Endodermal cell (in vitro differentiated cells): ENCODE measurements around the gene NABP2. TPM values are rescaled to one million over a fixed set of nuclear protein-coding genes. Genes with fewer than 3 reads are reported as not detected.
"Not testable (repeated sequence)": the region's sequence is repeated elsewhere in the genome, so short reads cannot be mapped to it uniquely, and the experiment has no call there.

ENCODE experiments used
- DNase-seq: peaks from one replicate; pipeline ENCODE4 v3.0.0-alpha.2; 2017
- H3K27ac ChIP-seq: 2 replicates; pipeline ENCODE4 v1.5.1; 2013; ENCODE audit warnings: mild to moderate bottlenecking, low read depth, low read length, moderate library complexity
- H3K27me3 ChIP-seq: 2 replicates; pipeline ENCODE4 v1.6.1; 2013; ENCODE audit warnings: mild to moderate bottlenecking, low read length, moderate library complexity; ENCODE audit not compliant: insufficient read depth, control insufficient read depth, poor library complexity, severe bottlenecking
- H3K36me3 ChIP-seq: 2 replicates; pipeline ENCODE4 v1.7.0; 2013; ENCODE audit warnings: mild to moderate bottlenecking, low read length, moderate library complexity; ENCODE audit not compliant: control insufficient read depth, insufficient read depth
- H3K4me1 ChIP-seq: one replicate; pipeline ENCODE4 v1.7.0; 2013; ENCODE audit warnings: low read length; ENCODE audit not compliant: control insufficient read depth, insufficient read depth
- H3K4me3 ChIP-seq: 2 replicates; pipeline ENCODE4 v1.5.1; 2013; ENCODE audit warnings: mild to moderate bottlenecking, low read length, moderate library complexity
- H3K9ac ChIP-seq: 2 replicates; pipeline ENCODE4 v1.6.1; 2013; ENCODE audit warnings: mild to moderate bottlenecking, low read length, moderate library complexity; ENCODE audit not compliant: poor library complexity, severe bottlenecking; ENCODE audit errors: extremely low read depth
- H3K9me3 ChIP-seq: 2 replicates; pipeline ENCODE4 v1.6.1; 2013; ENCODE audit warnings: mild to moderate bottlenecking, low read length, moderate library complexity; ENCODE audit not compliant: control insufficient read depth
- H3K27ac Mint-ChIP-seq: 2 replicates; pipeline ENCODE4 v1.8.0; 2020; ENCODE audit warnings: mixed read lengths
- H3K27me3 Mint-ChIP-seq: 2 replicates; pipeline ENCODE4 v1.8.0; 2021; ENCODE audit warnings: mild to moderate bottlenecking, mixed read lengths; ENCODE audit not compliant: insufficient read depth
- H3K36me3 Mint-ChIP-seq: 2 replicates; pipeline ENCODE4 v1.8.0; 2020; ENCODE audit warnings: low read depth, mixed read lengths
- H3K4me1 Mint-ChIP-seq: 2 replicates; pipeline ENCODE4 v1.8.0; 2020; ENCODE audit warnings: mixed read lengths
- H3K4me3 Mint-ChIP-seq: 2 replicates; pipeline ENCODE4 v1.8.0; 2020; ENCODE audit warnings: mild to moderate bottlenecking, moderate library complexity, mixed read lengths
- H3K9me3 Mint-ChIP-seq: 2 replicates; pipeline ENCODE4 v1.8.0; 2020; ENCODE audit warnings: mild to moderate bottlenecking, mixed read lengths
- WGBS, 2 experiments: methylation state at CpG; one replicate each; pipeline versions ENCODE4 v1.1.5 to v1.1.7; 2013; ENCODE audit warnings: missing lambda C conversion rate in 2 of 2, mixed read lengths in 1 of 2; ENCODE audit not compliant: insufficient coverage in 1 of 2, insufficient read length in 1 of 2; 5-methylcytosine and 5-hydroxymethylcytosine counted together
- total RNA-seq, 2 donors: library from RNA; stranded (reverse); fragmentation: NEBNext Ultra II Directional in 1 of 2; extraction: Animal tissue kit (Norgen Biotek cat#: 25700) in 1 of 2; gene quantifications; 2 replicates in 1 of 2; 3 replicates in 1 of 2; pipeline ENCODE4 v1.2.1, GENCODE V29; 2021
- TF ChIP-seq, protein P1 (sequence below): fragments of 200-600 bp; sonication (generic); conservative IDR thresholded peaks from 2 replicates; pipeline ENCODE4 v1.5.0; 2021; ENCODE audit warnings: antibody characterized with exemption, mild to moderate bottlenecking

NABP2 gene
- total RNA-seq, 2 donors from 2014 or later: 27.0 to 35.1 TPM

DNA sequence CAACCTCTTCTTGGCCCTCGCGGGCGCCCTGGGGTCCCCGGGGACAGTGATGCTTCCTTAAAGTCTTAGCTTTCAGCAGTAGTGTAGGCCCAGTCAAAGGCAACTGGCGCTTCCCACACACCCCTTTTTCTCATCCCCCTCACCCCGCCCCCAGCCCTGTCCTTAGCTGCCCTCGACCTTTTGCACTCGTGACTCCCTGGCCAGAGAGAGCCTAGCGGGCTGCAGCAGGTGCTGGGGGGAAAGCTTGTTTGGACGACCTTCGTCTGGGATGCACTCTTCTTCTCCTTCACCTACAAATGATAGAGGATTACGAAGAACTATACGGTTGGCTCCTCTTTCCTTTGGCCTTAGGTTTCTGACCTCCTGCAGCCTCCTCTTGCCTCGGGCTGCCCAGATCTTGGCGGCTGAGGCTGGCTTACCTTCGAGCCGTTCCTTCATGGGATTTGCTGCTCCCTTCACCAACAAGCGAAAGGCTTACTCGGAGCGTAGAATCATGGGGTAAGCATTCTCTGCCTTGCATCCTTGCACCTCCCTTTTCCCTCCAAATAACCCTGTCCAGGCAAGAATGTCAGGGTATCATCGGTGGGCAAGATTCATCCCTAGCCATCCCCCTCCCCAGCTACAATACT, 43.4 kb downstream of the NABP2 start:
- Histone ChIP-seq H3K4me3 (peak overlapping the region; percentile 87), H3K27ac (peak overlapping the region; percentile 91), H3K4me1 (peaks cover 5% of the 10 kb centered on the region), H3K9me3 (no peaks in the 10 kb centered on the region), H3K27me3 (no peaks in the 10 kb centered on the region), H3K36me3 (peaks cover 31% of the 10 kb centered on the region), H3K9ac (peak overlapping the region; percentile 72)
- WGBS, 2 experiments: 37 to 38% methylated on average over 17 to 21 of the region's 21 CpGs
- Mint-ChIP-seq H3K4me1 (peaks cover 12% of the 10 kb centered on the region), H3K27ac (no peak overlapping the region), H3K9me3 (no peaks in the 10 kb centered on the region), H3K36me3 (peaks cover 24% of the 10 kb centered on the region), H3K4me3 (peak overlapping the region; percentile 73), H3K27me3 (no peaks in the 10 kb centered on the region)
- no peak for DNase-seq
- TF ChIP-seq, protein P1, sequence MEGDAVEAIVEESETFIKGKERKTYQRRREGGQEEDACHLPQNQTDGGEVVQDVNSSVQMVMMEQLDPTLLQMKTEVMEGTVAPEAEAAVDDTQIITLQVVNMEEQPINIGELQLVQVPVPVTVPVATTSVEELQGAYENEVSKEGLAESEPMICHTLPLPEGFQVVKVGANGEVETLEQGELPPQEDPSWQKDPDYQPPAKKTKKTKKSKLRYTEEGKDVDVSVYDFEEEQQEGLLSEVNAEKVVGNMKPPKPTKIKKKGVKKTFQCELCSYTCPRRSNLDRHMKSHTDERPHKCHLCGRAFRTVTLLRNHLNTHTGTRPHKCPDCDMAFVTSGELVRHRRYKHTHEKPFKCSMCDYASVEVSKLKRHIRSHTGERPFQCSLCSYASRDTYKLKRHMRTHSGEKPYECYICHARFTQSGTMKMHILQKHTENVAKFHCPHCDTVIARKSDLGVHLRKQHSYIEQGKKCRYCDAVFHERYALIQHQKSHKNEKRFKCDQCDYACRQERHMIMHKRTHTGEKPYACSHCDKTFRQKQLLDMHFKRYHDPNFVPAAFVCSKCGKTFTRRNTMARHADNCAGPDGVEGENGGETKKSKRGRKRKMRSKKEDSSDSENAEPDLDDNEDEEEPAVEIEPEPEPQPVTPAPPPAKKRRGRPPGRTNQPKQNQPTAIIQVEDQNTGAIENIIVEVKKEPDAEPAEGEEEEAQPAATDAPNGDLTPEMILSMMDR: no peak

DNA sequence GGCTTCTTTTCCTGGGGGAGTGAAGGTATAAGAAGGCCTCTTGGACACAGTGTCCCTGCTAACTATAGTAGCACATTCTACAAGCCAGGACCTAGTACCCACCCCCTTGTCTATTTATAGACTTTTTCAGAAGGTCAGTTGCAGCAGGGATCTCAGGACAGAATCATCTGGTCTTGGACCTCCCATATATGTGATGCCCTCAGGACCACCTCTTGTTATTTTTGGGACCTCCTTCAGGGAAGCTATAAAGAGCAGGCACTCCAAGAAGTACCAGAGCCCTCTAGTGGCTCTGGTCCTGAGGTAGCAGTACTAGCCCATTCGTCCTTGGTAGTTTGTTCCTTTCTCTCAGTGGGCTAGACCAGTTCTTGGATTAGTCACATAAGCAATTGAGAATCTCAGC, 46.9 kb downstream of the NABP2 start:
- Histone ChIP-seq H3K9ac (no peak overlapping the region), H3K4me3 (no peak overlapping the region), H3K4me1 (peaks cover 5% of the 10 kb centered on the region), H3K36me3 (peaks cover 59% of the 10 kb centered on the region), H3K9me3 (no peaks in the 10 kb centered on the region), H3K27me3 (no peaks in the 10 kb centered on the region), H3K27ac (no peak overlapping the region)
- H3K27ac Mint-ChIP-seq: no peak overlapping the region
- WGBS, 2 experiments: 54% methylated on average over 1 of the region's 1 CpG; no CpG with 5 or more reads in 1 of the 2 experiments
- H3K27me3 Mint-ChIP-seq: no peaks in the 10 kb centered on the region
- peaks cover 12% of the 10 kb centered on the region for H3K4me1 Mint-ChIP-seq
- peaks cover 53% of the 10 kb centered on the region for H3K36me3 Mint-ChIP-seq
- no peak overlapping the region for H3K4me3 Mint-ChIP-seq
- no peaks in the 10 kb centered on the region for H3K9me3 Mint-ChIP-seq
- TF ChIP-seq, protein P1: peak; percentile 76
- DNase-seq: peak; percentile 68

DNA sequence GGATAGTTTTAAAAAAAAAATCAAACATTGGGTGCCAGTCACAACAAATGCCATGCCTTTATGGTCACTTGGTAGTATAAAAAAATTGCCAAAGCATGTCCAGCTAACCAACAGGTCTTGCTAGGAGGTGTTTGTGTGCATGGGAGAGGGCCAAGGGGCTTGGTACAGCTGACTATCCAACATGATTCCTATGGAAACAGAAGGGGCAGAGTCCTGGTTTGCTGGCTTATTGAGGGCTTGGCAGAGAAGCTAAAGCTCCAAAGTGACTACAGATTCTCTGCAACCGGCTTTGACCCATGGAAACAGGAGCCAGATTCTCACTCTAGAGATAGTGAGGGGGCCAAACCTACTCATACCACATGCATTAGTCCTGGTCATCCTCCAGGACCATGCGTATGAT, 48.3 kb downstream of the NABP2 start:
- H3K36me3 Mint-ChIP-seq: peaks cover 57% of the 10 kb centered on the region
- H3K27ac Mint-ChIP-seq, DNase-seq, H3K27me3 ChIP-seq, H3K4me1 Mint-ChIP-seq, H3K4me3 ChIP-seq, H3K4me3 Mint-ChIP-seq, H3K9me3 ChIP-seq, H3K9ac ChIP-seq, H3K4me1 ChIP-seq, H3K27ac ChIP-seq, H3K9me3 Mint-ChIP-seq, H3K27me3 Mint-ChIP-seq: not testable (repeated sequence)
- 100% methylated on average over 1 of the region's 2 CpGs for WGBS, 2 experiments
- H3K36me3 ChIP-seq: peaks cover 66% of the 10 kb centered on the region

DNA sequence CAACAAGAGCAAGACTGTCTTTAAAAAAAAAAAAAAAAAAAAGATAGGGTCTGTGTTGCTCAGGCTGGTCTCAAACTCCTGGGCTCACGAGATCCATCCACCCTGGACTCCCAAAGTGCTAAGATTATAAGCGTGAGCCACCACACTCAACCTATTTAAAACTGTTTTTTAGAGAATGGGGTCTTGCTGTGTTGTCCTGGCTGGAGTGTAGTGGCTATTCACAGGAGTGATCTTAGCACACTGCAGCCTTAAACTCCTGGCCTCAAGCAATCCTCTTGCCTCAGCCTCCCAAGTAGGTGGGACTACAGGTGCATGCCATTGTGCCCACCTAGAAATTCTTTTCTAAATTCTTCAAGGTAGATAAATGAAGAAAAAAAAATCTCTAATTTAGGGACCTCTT, 50.2 kb downstream of the NABP2 start:
- 100% methylated on average over 1 of the region's 2 CpGs; no CpG with 5 or more reads in 1 of the 2 experiments for WGBS, 2 experiments
- no peaks in the 10 kb centered on the region for H3K27me3 Mint-ChIP-seq
- no peaks in the 10 kb centered on the region for H3K4me1 ChIP-seq
- no peaks in the 10 kb centered on the region for H3K27me3 ChIP-seq
- H3K36me3 ChIP-seq: peaks cover 73% of the 10 kb centered on the region
- no peaks in the 10 kb centered on the region for H3K9me3 ChIP-seq
- no peak overlapping the region for H3K4me3 Mint-ChIP-seq
- TF ChIP-seq, protein P1: no peak
- no peak for DNase-seq
- peaks cover 3% of the 10 kb centered on the region for H3K4me1 Mint-ChIP-seq
- no peak overlapping the region for H3K9ac ChIP-seq
- H3K27ac Mint-ChIP-seq: no peak overlapping the region
- H3K27ac ChIP-seq: no peak overlapping the region
- H3K4me3 ChIP-seq: no peak overlapping the region
- peaks cover 62% of the 10 kb centered on the region for H3K36me3 Mint-ChIP-seq
- no peaks in the 10 kb centered on the region for H3K9me3 Mint-ChIP-seq
